ENCODE measurements around the gene CX3CR1. TPM values are rescaled to one million over a fixed set of nuclear protein-coding genes. Genes with fewer than 3 reads are reported as not detected.

Gene CX3CR1
- total RNA-seq, 1 donor from 2014 or later = 5.9 TPM

Other genes starting within 250 kb of the CX3CR1 start
- 0.25 TPM for gene SCN11A, start 228.1 kb downstream of the CX3CR1 start, total RNA-seq
- 88.0 TPM for gene WDR48, start 228.0 kb downstream of the CX3CR1 start, total RNA-seq
- 18.2 TPM for gene GORASP1, start 172.4 kb downstream of the CX3CR1 start, total RNA-seq
- gene TTC21A, start 172.4 kb downstream of the CX3CR1 start, total RNA-seq = 2.0 TPM
- 3.7 TPM for gene CSRNP1, start 126.4 kb downstream of the CX3CR1 start, total RNA-seq
- gene XIRP1, start 87.4 kb downstream of the CX3CR1 start, total RNA-seq = not detected
- not detected for gene CCR8, start 49.7 kb upstream of the CX3CR1 start, total RNA-seq
- 9.8 TPM for gene SLC25A38, start 103.3 kb upstream of the CX3CR1 start, total RNA-seq
- 976 TPM for gene RPSA, start 126.7 kb upstream of the CX3CR1 start, total RNA-seq
- 0.25 TPM for gene MOBP, start 187.6 kb upstream of the CX3CR1 start, total RNA-seq

All from temporal lobe (tissue), 1 donor.